CD4-positive, alpha-beta T cell (primary cell): ENCODE measurements around the gene DEPP1. TPM values are rescaled to one million over a fixed set of nuclear protein-coding genes. Genes with fewer than 3 reads are reported as not detected.

Source experiments
- ATAC-seq: fragments of 200-7000 bp; cut with Tn5 transposase; one replicate; pipeline ENCODE4 v1.10.0; 2022; ENCODE audit warnings: mild to moderate bottlenecking; ENCODE audit not compliant: poor library complexity
- CTCF ChIA-PET: fragments of 350-600 bp; sonication (Branson Sonifier 250); formaldehyde crosslinking; loops from one replicate; lab custom pipeline; 2021; ENCODE audit warnings: antibody characterized with exemption, inconsistent platforms; lab: Charles Lee
- POLR2A ChIA-PET: fragments of 350-600 bp; sonication (Branson Sonifier 250); formaldehyde crosslinking; loops from one replicate; lab custom pipeline; 2021; ENCODE audit warnings: antibody characterized with exemption, inconsistent platforms; lab: Charles Lee
- DNase-seq, 14 experiments: peaks; one replicate each; pipeline ENCODE4 v3.0.0-alpha.2; 2013 to 2020; ENCODE audit warnings: mixed read lengths in 2 of 14
- H3K27ac ChIP-seq, 2 donors: one replicate each; pipeline versions ENCODE4 v1.5.1 to v1.7.0; 2013; ENCODE audit warnings: low read length in 2 of 2, low read depth in 1 of 2, mild to moderate bottlenecking in 1 of 2
- H3K27me3 ChIP-seq, 2 experiments: 1 replicate in 1 of 2; 2 replicates in 1 of 2; pipeline versions ENCODE4 v1.6.1 to v1.7.0; 2013; ENCODE audit warnings: low read length in 2 of 2, control low read depth in 1 of 2, mild to moderate bottlenecking in 1 of 2, moderate library complexity in 1 of 2; ENCODE audit not compliant: insufficient read depth in 2 of 2, control insufficient read depth in 1 of 2
- H3K36me3 ChIP-seq: one replicate; pipeline ENCODE4 v1.6.1; 2013; ENCODE audit warnings: low read length, control low read depth; ENCODE audit not compliant: insufficient read depth
- H3K4me1 ChIP-seq: one replicate; pipeline ENCODE4 v1.6.1; 2013; ENCODE audit warnings: low read length, control low read depth; ENCODE audit not compliant: insufficient read depth
- H3K4me3 ChIP-seq: one replicate; pipeline ENCODE4 v1.5.1; 2013; ENCODE audit warnings: mild to moderate bottlenecking, low read length, moderate library complexity
- H3K9me3 ChIP-seq, 2 experiments: 1 replicate in 1 of 2; 2 replicates in 1 of 2; pipeline versions ENCODE4 v1.6.1 to v1.7.0; 2013; ENCODE audit warnings: low read length in 2 of 2, mild to moderate bottlenecking in 2 of 2, control low read depth in 1 of 2, moderate library complexity in 1 of 2; ENCODE audit not compliant: control insufficient read depth in 1 of 2, insufficient read depth in 1 of 2
- H3K27ac Mint-ChIP-seq: one replicate; pipeline ENCODE4 v1.8.0; 2020; ENCODE audit warnings: mixed read lengths
- H3K27me3 Mint-ChIP-seq: one replicate; pipeline ENCODE4 v1.8.0; 2021; ENCODE audit warnings: mixed read lengths
- H3K36me3 Mint-ChIP-seq: one replicate; pipeline ENCODE4 v1.8.0; 2021; ENCODE audit warnings: low read depth, mixed read lengths
- H3K4me1 Mint-ChIP-seq: one replicate; pipeline ENCODE4 v1.8.0; 2021; ENCODE audit warnings: low read depth, mixed read lengths
- H3K4me3 Mint-ChIP-seq: one replicate; pipeline ENCODE4 v1.8.0; 2020; ENCODE audit warnings: mild to moderate bottlenecking, mixed read lengths
- H3K9me3 Mint-ChIP-seq: one replicate; pipeline ENCODE4 v1.8.0; 2020; ENCODE audit warnings: mixed read lengths
- intact Hi-C, 2 experiments: fragments of 100-400 bp; cut with DNase I in 1 of 2; cut with micrococcal nuclease in 1 of 2; formaldehyde crosslinking; loops; one replicate each; pipeline versions ENCODE4 v1.15.1 to v1.9.0; 2023 to 2025; cut with DNase I, micrococcal nuclease
- total RNA-seq, 174 experiments: library from RNA in 2 of 174; stranded (reverse) in 2 of 174; gene quantifications; one replicate each; pipeline ENCODE4 v1.2.3 and lab custom pipeline; 2021 to 2026
- TF ChIP-seq, protein P1 (sequence below): fragments of 200-600 bp; IDR thresholded peaks from one replicate; pipeline ENCODE4 v1.8.0; 2022; ENCODE audit warnings: antibody characterized with exemption, mild to moderate bottlenecking

The DEPP1 gene
- total RNA-seq, 2 experiments from 2014 or later, result not detected

DNA sequence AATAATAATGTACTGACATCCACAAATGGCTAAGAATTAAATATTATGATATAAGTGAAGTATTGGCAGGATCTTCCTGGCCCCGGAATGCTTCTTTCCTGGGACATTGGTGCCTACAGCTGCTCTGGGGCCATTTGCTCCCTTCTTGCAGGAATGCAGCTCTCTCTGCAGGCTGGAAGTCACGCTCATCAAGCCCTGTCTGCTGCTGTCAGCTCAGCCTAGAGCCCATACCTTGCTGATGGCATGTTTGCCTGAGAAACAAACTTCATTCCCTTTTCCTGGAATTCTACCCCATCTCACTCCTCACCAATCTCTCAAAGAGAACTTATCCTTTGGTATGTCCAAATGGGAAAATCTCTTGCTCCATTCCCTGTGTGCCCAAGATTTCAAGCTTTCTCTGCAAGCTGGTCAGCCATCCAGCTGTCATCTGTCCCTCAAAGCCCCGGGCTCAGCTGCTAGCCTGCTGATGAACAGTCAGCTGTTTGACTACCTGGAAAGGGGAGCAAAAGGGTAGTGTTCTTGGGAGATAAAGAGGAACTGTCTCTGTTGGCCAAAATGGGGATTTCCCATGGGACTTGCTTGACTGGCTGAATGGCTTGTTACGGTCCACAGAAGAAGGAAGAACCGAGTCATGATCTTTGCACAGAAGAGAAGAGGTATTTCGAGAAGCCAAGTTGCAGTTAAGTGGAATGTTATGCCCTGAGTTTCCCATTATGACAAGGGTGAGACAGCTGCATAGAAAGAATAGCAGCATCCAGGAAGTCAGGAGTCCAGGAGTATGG lies 31.0 kb downstream of the DEPP1 start:
- Histone ChIP-seq H3K4me3 (no peak overlapping the region), H3K9me3 (peaks cover 0 to 8% of the 10 kb centered on the region in 2 experiments), H3K27ac (no peak overlapping the region), H3K4me1 (peaks cover 3% of the 10 kb centered on the region), H3K36me3 (no peaks in the 10 kb centered on the region), H3K27me3 (peaks cover 2 to 5% of the 10 kb centered on the region in 2 experiments)
- Mint-ChIP-seq H3K27ac (no peak overlapping the region), H3K4me1 (no peaks in the 10 kb centered on the region), H3K9me3 (peaks cover 11% of the 10 kb centered on the region), H3K4me3 (no peak overlapping the region), H3K27me3 (peaks cover 12% of the 10 kb centered on the region), H3K36me3 (no peaks in the 10 kb centered on the region)
- intact Hi-C loops, result no loop called here
- CTCF ChIA-PET, result no interaction called here
- DNase-seq (peak in 2 of 14 experiments; percentile 60 to 65), ATAC-seq (no peak)
- TF ChIP-seq, protein P1, sequence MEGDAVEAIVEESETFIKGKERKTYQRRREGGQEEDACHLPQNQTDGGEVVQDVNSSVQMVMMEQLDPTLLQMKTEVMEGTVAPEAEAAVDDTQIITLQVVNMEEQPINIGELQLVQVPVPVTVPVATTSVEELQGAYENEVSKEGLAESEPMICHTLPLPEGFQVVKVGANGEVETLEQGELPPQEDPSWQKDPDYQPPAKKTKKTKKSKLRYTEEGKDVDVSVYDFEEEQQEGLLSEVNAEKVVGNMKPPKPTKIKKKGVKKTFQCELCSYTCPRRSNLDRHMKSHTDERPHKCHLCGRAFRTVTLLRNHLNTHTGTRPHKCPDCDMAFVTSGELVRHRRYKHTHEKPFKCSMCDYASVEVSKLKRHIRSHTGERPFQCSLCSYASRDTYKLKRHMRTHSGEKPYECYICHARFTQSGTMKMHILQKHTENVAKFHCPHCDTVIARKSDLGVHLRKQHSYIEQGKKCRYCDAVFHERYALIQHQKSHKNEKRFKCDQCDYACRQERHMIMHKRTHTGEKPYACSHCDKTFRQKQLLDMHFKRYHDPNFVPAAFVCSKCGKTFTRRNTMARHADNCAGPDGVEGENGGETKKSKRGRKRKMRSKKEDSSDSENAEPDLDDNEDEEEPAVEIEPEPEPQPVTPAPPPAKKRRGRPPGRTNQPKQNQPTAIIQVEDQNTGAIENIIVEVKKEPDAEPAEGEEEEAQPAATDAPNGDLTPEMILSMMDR, result no peak
- POLR2A ChIA-PET, result no interaction called here

DNA sequence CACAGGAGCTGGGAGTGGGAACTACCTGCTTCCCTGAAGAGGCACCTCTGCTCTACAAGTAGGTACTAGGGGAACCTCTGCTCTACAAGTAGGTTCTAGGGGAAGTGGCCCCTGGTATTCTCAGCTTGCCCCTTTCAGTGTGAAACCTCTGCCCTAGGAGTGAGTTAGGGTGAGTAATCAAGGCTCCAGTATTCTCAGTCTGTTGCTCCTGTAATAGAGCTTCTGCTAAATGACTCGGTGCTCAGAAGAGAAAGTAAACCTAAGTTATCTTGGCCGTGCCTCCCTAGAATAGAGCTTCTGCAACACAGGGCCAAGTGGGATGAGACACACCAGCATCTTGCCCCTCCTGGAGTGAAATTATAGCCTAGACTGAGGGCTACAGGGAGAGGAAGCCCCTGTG lies 32.4 kb downstream of the DEPP1 start:
- intact Hi-C loops, result no loop called here
- DNase-seq (peak in 1 of 14 experiments; percentile 29), ATAC-seq (no peak)
- no peak overlapping the region for H3K4me3 ChIP-seq
- H3K27me3 ChIP-seq, result peaks cover 2 to 5% of the 10 kb centered on the region in 2 experiments
- H3K4me1 Mint-ChIP-seq, result no peaks in the 10 kb centered on the region
- TF ChIP-seq, protein P1, result no peak
- H3K4me1 ChIP-seq, result peaks cover 3% of the 10 kb centered on the region
- no peak overlapping the region for H3K27ac Mint-ChIP-seq
- H3K27me3 Mint-ChIP-seq, result peaks cover 22% of the 10 kb centered on the region
- peaks cover 11% of the 10 kb centered on the region for H3K9me3 Mint-ChIP-seq
- H3K4me3 Mint-ChIP-seq, result no peak overlapping the region
- POLR2A ChIA-PET, result interaction anchor here (1.1 kb wide), 1 partner anchor 16 kb away, joined by 3 read pairs; no protein-coding TSS in a partner anchor
- no peak overlapping the region for H3K27ac ChIP-seq
- CTCF ChIA-PET, result no interaction called here
- H3K36me3 Mint-ChIP-seq, result no peaks in the 10 kb centered on the region
- H3K36me3 ChIP-seq, result no peaks in the 10 kb centered on the region
- peaks cover 0 to 8% of the 10 kb centered on the region in 2 experiments for H3K9me3 ChIP-seq

DNA sequence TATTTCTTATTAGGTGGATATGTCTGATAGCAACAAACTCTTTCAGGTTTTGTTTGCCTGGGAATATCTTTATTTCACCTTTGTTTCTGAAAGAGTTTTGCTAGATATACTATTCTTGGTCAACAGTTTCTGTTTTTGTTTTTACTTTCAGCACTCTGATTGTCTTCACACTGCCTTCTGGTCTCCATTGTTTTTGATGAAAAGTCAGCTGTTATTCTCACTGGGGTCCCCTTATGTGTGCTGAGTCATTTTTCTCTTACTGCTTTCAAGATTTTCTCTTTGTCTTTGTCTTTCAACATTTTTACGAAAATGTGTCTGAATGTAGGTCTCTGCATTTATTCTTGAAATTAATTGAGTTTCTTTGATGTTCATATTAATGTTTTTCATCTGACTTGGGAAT lies 34.3 kb downstream of the DEPP1 start:
- Mint-ChIP-seq H3K36me3 (no peaks in the 10 kb centered on the region), H3K4me1 (no peaks in the 10 kb centered on the region), H3K9me3 (peaks cover 11% of the 10 kb centered on the region), H3K4me3 (no peak overlapping the region), H3K27me3 (peaks cover 33% of the 10 kb centered on the region), H3K27ac (no peak overlapping the region)
- ChIA-PET POLR2A (no interaction called here), CTCF (interaction anchor here (1.4 kb wide), 1 partner anchor 9 kb away, joined by 3 read pairs; no protein-coding TSS in a partner anchor)
- Histone ChIP-seq H3K4me3 (no peak overlapping the region), H3K36me3 (no peaks in the 10 kb centered on the region), H3K9me3 (peaks cover 0 to 8% of the 10 kb centered on the region in 2 experiments), H3K4me1 (peaks cover 3% of the 10 kb centered on the region), H3K27me3 (peaks cover 2 to 5% of the 10 kb centered on the region in 2 experiments), H3K27ac (no peak overlapping the region)
- ATAC-seq (no peak), DNase-seq (no peak)
- TF ChIP-seq, protein P1, result no peak
- intact Hi-C loops, result no loop called here
